HepG2 (cell line): ENCODE measurements around the gene TTC8. TPM values are rescaled to one million over a fixed set of nuclear protein-coding genes. Genes with fewer than 3 reads are reported as not detected.

ENCODE experiments used
- GZF1 ChIP-seq: sonication (generic); formaldehyde crosslinking; IDR thresholded peaks from 2 replicates; pipeline ENCODE4 v1.5.1; 2020; ENCODE audit warnings: mild to moderate bottlenecking, missing genetic modification reagents
- MATR3 ChIP-seq: sonication (generic); formaldehyde crosslinking; IDR thresholded peaks from 2 replicates; pipeline ENCODE4 v1.4.0; 2020; ENCODE audit warnings: missing genetic modification reagents
- PITX1 ChIP-seq: sonication (generic); formaldehyde crosslinking; IDR thresholded peaks from 2 replicates; pipeline ENCODE4 v1.5.1; 2020; ENCODE audit warnings: mild to moderate bottlenecking, missing genetic modification reagents
- RFX5 ChIP-seq: IDR thresholded peaks from 2 replicates; pipeline ENCODE4 v1.6.1; 2011; ENCODE audit warnings: low read depth, low read length, improper control_type of control experiment
- SRY ChIP-seq: sonication (generic); formaldehyde crosslinking; IDR thresholded peaks from 2 replicates; pipeline ENCODE4 v1.8.0; 2022; ENCODE audit warnings: mild to moderate bottlenecking, missing genetic modification reagents
- U2AF1 ChIP-seq: fragments of 200-400 bp; formaldehyde crosslinking; optimal IDR thresholded peaks from 2 replicates; pipeline ENCODE3; 2017; ENCODE audit warnings: mild to moderate bottlenecking, low read depth, low read length
- XBP1 ChIP-seq: sonication (generic); formaldehyde crosslinking; IDR thresholded peaks from 2 replicates; pipeline ENCODE4 v1.5.0; 2020; ENCODE audit warnings: missing genetic modification reagents
- ZNF274 ChIP-seq: sonication (generic); formaldehyde crosslinking; IDR thresholded peaks from 2 replicates; pipeline ENCODE4 v1.5.1; 2020; ENCODE audit warnings: mild to moderate bottlenecking, missing genetic modification reagents
- ZNF335 ChIP-seq: sonication (generic); formaldehyde crosslinking; IDR thresholded peaks from 2 replicates; pipeline ENCODE4 v1.4.0; 2020; ENCODE audit warnings: missing genetic modification reagents
- ZNF570 ChIP-seq: sonication (generic); formaldehyde crosslinking; IDR thresholded peaks from 2 replicates; pipeline ENCODE4 v1.4.0; 2020; ENCODE audit warnings: mild to moderate bottlenecking, missing genetic modification reagents, borderline replicate concordance
- ZNF713 ChIP-seq: sonication (generic); formaldehyde crosslinking; IDR thresholded peaks from 2 replicates; pipeline ENCODE4 v1.4.0; 2020; ENCODE audit warnings: mild to moderate bottlenecking, missing genetic modification reagents
- polyA plus RNA-seq, 8 experiments: library from polyadenylated mRNA; depleted of rRNA in 3 of 8; stranded (reverse) in 7 of 8; unstranded in 1 of 8; fragments of >200 nt; fragmentation: Illumina TruSeq in 4 of 8; extraction: Trizol in 4 of 8; gene quantifications; 2 replicates each; pipeline versions ENCODE4 v1.2.1 to v1.2.3, GENCODE V29; 2011 to 2016; ENCODE audit warnings: low read depth in 4 of 8, missing spikeins in 1 of 8, mixed read lengths in 1 of 8; ENCODE audit not compliant: insufficient read depth in 1 of 8
- total RNA-seq, 5 experiments: library from RNA; depleted of rRNA; stranded (reverse); fragments of >200 nt; fragmentation: Illumina TruSeq; extraction: Trizol; gene quantifications; 2 replicates each; pipeline ENCODE4 v1.2.3, GENCODE V29; 2016; ENCODE audit warnings: low read depth in 1 of 5
- TF ChIP-seq, protein P1 (sequence below): sonication (generic); formaldehyde crosslinking; IDR thresholded peaks from 2 replicates; pipeline ENCODE4 v1.4.0; 2020; ENCODE audit warnings: missing genetic modification reagents, low read depth, mild to moderate bottlenecking, borderline replicate concordance
- TF ChIP-seq, protein P2 (sequence below): sonication (generic); formaldehyde crosslinking; IDR thresholded peaks from 2 replicates; pipeline ENCODE4 v1.8.1; 2022; ENCODE audit warnings: mild to moderate bottlenecking, missing genetic modification reagents
- TF ChIP-seq, protein P3 (sequence below): IDR thresholded peaks from 2 replicates; pipeline ENCODE4 v1.6.1; 2016
- TF ChIP-seq, protein P4 (sequence below): sonication (generic); formaldehyde crosslinking; IDR thresholded peaks from 2 replicates; pipeline ENCODE4 v1.5.0; 2020; ENCODE audit warnings: mild to moderate bottlenecking, missing genetic modification reagents, borderline replicate concordance

TTC8 gene
- total and polyA plus RNA-seq, 2 of the 13 experiments (the other 11 are each of a cell fraction or from before 2014, with no cell fraction given), result 13.8 to 15.2 TPM

DNA sequence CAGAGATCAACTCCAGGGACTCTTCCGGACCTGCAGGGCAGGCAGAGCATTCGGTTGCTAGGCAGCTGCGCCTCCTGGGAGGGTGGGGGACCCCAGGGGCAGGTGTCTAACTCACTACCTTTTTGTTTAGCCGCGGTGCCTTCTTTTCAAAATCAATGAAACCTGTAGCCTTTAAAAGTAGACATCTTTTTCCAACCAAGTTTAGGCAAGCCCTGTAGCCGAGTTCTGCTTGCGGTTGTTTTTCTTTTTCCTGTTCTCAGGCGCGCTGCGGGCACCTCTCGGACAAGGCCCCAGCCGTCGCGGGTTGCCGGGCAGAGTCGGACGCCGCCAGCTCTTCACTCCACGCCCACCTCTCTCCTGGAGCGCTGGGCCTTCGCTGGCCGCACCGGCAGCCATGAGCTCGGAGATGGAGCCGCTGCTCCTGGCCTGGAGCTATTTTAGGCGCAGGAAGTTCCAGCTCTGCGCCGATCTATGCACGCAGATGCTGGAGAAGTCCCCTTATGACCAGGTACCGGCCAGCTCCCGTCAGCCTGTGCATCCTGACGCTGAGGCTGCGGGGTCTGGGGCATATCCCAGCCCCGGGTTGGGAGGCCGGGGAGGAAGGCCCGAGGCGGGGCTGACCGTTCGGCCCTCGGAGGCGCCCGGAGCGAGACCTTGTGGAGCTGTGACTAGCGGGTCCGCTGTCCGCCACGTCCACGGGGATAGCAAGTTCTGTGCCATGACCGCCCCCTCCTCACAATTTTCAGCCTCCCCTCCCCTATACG is at the start of gene TTC8 (continued):
- TF ChIP-seq, protein P1, sequence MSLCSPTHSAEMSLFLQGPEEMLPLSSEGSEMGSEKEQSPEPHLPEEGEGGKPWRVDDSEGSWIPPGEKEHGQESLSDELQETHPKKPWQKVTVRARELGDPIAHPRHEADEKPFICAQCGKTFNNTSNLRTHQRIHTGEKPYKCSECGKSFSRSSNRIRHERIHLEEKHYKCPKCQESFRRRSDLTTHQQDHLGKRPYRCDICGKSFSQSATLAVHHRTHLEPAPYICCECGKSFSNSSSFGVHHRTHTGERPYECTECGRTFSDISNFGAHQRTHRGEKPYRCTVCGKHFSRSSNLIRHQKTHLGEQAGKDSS (CRISPR knock-in tag), result no peak; the same call in 1 of the 2 replicates
- TF ChIP-seq RFX5, result peak; percentile 98
- TF ChIP-seq, protein P2, sequence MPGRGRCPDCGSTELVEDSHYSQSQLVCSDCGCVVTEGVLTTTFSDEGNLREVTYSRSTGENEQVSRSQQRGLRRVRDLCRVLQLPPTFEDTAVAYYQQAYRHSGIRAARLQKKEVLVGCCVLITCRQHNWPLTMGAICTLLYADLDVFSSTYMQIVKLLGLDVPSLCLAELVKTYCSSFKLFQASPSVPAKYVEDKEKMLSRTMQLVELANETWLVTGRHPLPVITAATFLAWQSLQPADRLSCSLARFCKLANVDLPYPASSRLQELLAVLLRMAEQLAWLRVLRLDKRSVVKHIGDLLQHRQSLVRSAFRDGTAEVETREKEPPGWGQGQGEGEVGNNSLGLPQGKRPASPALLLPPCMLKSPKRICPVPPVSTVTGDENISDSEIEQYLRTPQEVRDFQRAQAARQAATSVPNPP (CRISPR knock-in tag), result no peak
- peak; percentile 65; the same call in 1 of the 2 replicates for TF ChIP-seq PITX1 (CRISPR knock-in tag)
- TF ChIP-seq ZNF274 (CRISPR knock-in tag), result peak; percentile 87; the same call in 1 of the 2 replicates
- no peak for TF ChIP-seq ZNF570 (CRISPR knock-in tag)
- TF ChIP-seq MATR3 (CRISPR knock-in tag), result no peak
- 0 out of 2 replicates have a peak, but pooled peaks have one; percentile 20 for TF ChIP-seq XBP1
- TF ChIP-seq, protein P3, sequence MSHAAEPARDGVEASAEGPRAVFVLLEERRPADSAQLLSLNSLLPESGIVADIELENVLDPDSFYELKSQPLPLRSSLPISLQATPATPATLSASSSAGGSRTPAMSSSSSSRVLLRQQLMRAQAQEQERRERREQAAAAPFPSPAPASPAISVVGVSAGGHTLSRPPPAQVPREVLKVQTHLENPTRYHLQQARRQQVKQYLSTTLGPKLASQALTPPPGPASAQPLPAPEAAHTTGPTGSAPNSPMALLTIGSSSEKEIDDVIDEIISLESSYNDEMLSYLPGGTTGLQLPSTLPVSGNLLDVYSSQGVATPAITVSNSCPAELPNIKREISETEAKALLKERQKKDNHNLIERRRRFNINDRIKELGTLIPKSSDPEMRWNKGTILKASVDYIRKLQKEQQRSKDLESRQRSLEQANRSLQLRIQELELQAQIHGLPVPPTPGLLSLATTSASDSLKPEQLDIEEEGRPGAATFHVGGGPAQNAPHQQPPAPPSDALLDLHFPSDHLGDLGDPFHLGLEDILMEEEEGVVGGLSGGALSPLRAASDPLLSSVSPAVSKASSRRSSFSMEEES (CRISPR knock-in tag), result no peak
- peak; percentile 60; the same call in 1 of the 2 replicates for TF ChIP-seq GZF1
- TF ChIP-seq SRY (CRISPR knock-in tag), result peak; percentile 66; the same call in 1 of the 2 replicates
- peak; percentile 100 for TF ChIP-seq ZNF335 (CRISPR knock-in tag)
- no peak for TF ChIP-seq ZNF713 (CRISPR knock-in tag)
- TF ChIP-seq U2AF1, result no peak
- TF ChIP-seq, protein P4, sequence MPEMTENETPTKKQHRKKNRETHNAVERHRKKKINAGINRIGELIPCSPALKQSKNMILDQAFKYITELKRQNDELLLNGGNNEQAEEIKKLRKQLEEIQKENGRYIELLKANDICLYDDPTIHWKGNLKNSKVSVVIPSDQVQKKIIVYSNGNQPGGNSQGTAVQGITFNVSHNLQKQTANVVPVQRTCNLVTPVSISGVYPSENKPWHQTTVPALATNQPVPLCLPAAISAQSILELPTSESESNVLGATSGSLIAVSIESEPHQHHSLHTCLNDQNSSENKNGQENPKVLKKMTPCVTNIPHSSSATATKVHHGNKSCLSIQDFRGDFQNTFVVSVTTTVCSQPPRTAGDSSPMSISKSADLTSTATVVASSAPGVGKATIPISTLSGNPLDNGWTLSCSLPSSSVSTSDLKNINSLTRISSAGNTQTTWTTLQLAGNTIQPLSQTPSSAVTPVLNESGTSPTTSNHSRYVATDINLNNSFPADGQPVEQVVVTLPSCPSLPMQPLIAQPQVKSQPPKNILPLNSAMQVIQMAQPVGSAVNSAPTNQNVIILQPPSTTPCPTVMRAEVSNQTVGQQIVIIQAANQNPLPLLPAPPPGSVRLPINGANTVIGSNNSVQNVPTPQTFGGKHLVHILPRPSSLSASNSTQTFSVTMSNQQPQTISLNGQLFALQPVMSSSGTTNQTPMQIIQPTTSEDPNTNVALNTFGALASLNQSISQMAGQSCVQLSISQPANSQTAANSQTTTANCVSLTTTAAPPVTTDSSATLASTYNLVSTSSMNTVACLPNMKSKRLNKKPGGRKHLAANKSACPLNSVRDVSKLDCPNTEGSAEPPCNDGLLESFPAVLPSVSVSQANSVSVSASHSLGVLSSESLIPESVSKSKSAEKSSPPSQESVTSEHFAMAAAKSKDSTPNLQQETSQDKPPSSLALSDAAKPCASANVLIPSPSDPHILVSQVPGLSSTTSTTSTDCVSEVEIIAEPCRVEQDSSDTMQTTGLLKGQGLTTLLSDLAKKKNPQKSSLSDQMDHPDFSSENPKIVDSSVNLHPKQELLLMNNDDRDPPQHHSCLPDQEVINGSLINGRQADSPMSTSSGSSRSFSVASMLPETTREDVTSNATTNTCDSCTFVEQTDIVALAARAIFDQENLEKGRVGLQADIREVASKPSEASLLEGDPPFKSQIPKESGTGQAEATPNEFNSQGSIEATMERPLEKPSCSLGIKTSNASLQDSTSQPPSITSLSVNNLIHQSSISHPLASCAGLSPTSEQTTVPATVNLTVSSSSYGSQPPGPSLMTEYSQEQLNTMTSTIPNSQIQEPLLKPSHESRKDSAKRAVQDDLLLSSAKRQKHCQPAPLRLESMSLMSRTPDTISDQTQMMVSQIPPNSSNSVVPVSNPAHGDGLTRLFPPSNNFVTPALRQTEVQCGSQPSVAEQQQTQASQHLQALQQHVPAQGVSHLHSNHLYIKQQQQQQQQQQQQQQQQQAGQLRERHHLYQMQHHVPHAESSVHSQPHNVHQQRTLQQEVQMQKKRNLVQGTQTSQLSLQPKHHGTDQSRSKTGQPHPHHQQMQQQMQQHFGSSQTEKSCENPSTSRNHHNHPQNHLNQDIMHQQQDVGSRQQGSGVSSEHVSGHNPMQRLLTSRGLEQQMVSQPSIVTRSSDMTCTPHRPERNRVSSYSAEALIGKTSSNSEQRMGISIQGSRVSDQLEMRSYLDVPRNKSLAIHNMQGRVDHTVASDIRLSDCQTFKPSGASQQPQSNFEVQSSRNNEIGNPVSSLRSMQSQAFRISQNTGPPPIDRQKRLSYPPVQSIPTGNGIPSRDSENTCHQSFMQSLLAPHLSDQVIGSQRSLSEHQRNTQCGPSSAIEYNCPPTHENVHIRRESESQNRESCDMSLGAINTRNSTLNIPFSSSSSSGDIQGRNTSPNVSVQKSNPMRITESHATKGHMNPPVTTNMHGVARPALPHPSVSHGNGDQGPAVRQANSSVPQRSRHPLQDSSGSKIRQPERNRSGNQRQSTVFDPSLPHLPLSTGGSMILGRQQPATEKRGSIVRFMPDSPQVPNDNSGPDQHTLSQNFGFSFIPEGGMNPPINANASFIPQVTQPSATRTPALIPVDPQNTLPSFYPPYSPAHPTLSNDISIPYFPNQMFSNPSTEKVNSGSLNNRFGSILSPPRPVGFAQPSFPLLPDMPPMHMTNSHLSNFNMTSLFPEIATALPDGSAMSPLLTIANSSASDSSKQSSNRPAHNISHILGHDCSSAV, result no peak
